Type B pancreatic cell (in vitro differentiated cells): ENCODE measurements around the gene ZFAND6. TPM values are rescaled to one million over a fixed set of nuclear protein-coding genes. Genes with fewer than 3 reads are reported as not detected.

Experiments
- DNase-seq: peaks from one replicate; pipeline ENCODE4 v3.0.0; 2021; ENCODE audit warnings: mixed read lengths; ENCODE audit not compliant: unreplicated experiment; ENCODE audit errors: extremely low spot score
- H3K27ac Mint-ChIP-seq: 2 replicates; pipeline ENCODE4 v1.8.0; 2021; ENCODE audit warnings: mild to moderate bottlenecking, mixed read lengths
- H3K27me3 Mint-ChIP-seq: 2 replicates; pipeline ENCODE4 v1.8.0; 2021; ENCODE audit warnings: mixed read lengths
- H3K36me3 Mint-ChIP-seq: 2 replicates; pipeline ENCODE4 v1.8.0; 2021; ENCODE audit warnings: mixed read lengths
- H3K4me1 Mint-ChIP-seq: one replicate; pipeline ENCODE4 v1.8.0; 2021; ENCODE audit warnings: mixed read lengths; ENCODE audit not compliant: unreplicated experiment
- H3K4me3 Mint-ChIP-seq: 2 replicates; pipeline ENCODE4 v1.8.0; 2021; ENCODE audit warnings: mild to moderate bottlenecking, mixed read lengths
- H3K9me3 Mint-ChIP-seq: 2 replicates; pipeline ENCODE4 v1.8.0; 2021; ENCODE audit warnings: mixed read lengths
- total RNA-seq: library from RNA; stranded (reverse); gene quantifications from 2 replicates; pipeline ENCODE4 v1.2.1, GENCODE V29; 2021; ENCODE audit warnings: low replicate concordance
- TF ChIP-seq, protein P1 (sequence below): fragments of 200-600 bp; sonication (generic); conservative IDR thresholded peaks from 2 replicates; pipeline ENCODE4 v1.5.0; 2021; ENCODE audit warnings: antibody characterized with exemption, mild to moderate bottlenecking

The ZFAND6 gene
- total RNA-seq, 1 donor from 2014 or later = 59.6 TPM

DNA sequence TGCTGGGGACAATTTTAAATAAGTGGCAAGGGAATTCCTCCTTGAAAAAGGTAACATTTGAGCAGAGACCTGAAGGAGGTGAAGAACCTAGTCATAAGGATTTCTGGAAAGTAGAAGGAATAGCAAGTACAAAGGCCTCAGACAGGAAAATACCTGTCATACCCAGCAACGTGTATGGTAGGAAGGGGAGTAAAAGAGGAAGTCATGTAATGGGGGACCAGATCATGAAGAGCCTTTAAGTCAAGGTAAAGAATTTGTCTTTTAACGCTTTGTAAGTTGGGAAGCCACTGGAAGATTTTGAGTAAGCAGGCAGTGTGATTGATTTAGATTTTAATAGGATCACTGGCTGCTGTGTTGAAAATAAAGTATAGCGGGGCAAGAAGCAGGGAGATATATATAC lies 49.9 kb downstream of the ZFAND6 start:
- Mint-ChIP-seq H3K27me3 (no peaks in the 10 kb centered on the region), H3K27ac (no peak overlapping the region), H3K4me1 (peaks cover 4% of the 10 kb centered on the region), H3K36me3 (peaks cover 6% of the 10 kb centered on the region), H3K4me3 (no peak overlapping the region), H3K9me3 (no peaks in the 10 kb centered on the region)
- DNase-seq = no peak
- TF ChIP-seq, protein P1, sequence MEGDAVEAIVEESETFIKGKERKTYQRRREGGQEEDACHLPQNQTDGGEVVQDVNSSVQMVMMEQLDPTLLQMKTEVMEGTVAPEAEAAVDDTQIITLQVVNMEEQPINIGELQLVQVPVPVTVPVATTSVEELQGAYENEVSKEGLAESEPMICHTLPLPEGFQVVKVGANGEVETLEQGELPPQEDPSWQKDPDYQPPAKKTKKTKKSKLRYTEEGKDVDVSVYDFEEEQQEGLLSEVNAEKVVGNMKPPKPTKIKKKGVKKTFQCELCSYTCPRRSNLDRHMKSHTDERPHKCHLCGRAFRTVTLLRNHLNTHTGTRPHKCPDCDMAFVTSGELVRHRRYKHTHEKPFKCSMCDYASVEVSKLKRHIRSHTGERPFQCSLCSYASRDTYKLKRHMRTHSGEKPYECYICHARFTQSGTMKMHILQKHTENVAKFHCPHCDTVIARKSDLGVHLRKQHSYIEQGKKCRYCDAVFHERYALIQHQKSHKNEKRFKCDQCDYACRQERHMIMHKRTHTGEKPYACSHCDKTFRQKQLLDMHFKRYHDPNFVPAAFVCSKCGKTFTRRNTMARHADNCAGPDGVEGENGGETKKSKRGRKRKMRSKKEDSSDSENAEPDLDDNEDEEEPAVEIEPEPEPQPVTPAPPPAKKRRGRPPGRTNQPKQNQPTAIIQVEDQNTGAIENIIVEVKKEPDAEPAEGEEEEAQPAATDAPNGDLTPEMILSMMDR = no peak

DNA sequence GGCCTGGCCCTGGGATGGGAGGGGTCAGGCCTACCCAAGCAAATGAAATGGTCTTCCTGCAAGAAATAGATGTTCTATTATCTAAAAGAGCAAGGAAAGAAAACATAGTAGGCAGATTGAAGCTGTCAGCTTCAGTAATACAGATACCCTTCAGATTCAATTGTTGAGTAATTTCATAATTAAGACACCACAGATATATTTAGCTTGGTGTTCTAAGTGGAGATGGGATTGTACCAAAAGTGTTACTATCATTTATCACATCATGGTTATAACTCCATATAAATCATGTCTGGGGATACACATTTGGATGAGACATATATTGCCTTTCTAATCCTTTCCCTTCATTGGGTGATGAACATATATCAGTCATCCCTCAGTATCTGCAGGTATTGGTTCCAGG lies 51.4 kb downstream of the ZFAND6 start:
- Mint-ChIP-seq H3K36me3 (peaks cover 4% of the 10 kb centered on the region), H3K4me3 (no peak overlapping the region), H3K4me1 (peaks cover 9% of the 10 kb centered on the region), H3K9me3 (no peaks in the 10 kb centered on the region), H3K27ac (no peak overlapping the region), H3K27me3 (no peaks in the 10 kb centered on the region)
- DNase-seq = no peak
- TF ChIP-seq, protein P1 = no peak

DNA sequence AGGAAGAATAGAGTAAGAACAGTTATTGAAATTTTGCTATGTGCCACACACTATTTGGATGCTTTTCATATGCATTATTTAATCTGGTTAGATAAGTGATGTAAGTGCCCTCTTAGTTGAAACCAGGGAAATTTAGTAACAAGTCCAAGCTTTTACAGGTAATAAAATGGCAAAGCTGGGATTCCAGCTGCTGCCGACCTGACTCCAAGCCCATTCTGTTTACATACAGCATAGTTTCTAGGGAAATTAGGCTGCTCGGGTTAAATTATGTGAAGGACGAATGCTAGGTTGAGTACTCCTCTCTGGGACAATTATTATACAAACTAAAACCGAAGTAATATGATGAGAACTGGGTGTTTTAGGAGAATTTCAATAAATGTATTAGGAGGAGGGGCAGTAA lies 54.6 kb downstream of the ZFAND6 start:
- Mint-ChIP-seq H3K9me3 (no peaks in the 10 kb centered on the region), H3K4me3 (no peak overlapping the region), H3K36me3 (no peaks in the 10 kb centered on the region), H3K27ac (no peak overlapping the region), H3K4me1 (peaks cover 9% of the 10 kb centered on the region), H3K27me3 (no peaks in the 10 kb centered on the region)
- no peak for DNase-seq
- TF ChIP-seq, protein P1 = no peak

DNA sequence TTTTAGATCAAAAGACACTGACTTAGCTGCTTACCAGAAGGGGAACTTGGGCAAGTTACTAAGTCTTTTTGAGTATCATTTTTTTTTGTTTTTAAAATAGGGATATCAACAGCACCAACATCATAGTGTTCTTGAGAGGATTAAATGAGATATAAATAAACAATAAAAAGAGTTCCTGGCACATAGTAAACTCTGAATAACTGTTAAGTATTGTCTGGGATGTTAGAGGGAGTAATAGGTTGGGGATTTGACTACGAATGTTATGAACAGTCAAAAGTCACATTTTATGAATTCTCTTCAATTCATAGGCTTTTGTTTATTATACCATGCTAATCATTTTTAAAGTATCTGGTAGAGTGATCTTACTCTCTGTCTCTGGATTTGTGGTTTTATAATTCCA lies 55.5 kb downstream of the ZFAND6 start:
- no peaks in the 10 kb centered on the region for H3K27me3 Mint-ChIP-seq
- peaks cover 9% of the 10 kb centered on the region for H3K4me1 Mint-ChIP-seq
- no peaks in the 10 kb centered on the region for H3K9me3 Mint-ChIP-seq
- no peaks in the 10 kb centered on the region for H3K36me3 Mint-ChIP-seq
- no peak overlapping the region for H3K4me3 Mint-ChIP-seq
- TF ChIP-seq, protein P1 = no peak
- no peak for DNase-seq
- H3K27ac Mint-ChIP-seq = no peak overlapping the region

DNA sequence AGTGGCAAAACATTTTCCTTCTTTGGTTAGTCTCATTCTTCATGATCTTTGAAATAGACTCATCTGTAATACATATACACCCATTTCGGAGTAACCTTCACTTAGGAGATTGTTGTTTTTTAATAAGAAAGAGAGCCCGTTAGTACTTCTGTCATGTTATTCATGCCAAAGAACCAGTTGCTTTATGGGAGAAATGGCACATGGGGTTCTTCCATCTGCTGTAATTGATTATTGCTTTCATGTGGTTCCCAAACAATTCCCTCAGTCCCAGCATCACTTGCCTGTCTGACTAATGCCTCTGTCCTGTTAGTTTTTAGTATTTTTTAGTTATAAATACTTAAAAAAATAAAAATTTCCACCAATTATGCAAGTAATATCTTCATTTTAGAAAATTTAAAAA lies 59.5 kb downstream of the ZFAND6 start:
- Mint-ChIP-seq H3K4me1 (peaks cover 4% of the 10 kb centered on the region), H3K36me3 (peaks cover 21% of the 10 kb centered on the region), H3K9me3 (no peaks in the 10 kb centered on the region), H3K4me3 (no peak overlapping the region), H3K27me3 (no peaks in the 10 kb centered on the region), H3K27ac (no peak overlapping the region)
- no peak for DNase-seq
- TF ChIP-seq, protein P1 = no peak

DNA sequence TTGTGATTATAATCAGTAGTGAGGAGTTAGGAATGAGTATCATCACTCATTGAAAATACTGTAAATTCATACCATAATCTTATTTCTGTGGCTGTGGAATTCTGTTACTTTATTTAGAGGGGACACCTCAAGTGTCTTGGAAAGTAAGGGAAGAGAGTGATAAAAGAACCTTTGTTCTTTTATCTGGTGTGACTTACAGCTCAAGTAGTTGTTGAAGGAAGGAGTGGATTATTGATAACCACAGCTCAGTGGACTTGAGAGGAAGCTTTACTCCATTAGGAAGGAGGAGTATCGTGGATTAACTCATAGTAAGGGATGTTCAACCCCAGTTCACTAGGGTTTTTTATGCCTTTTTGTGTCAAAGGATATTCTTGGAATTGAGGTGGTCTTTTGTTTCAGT lies 61.2 kb downstream of the ZFAND6 start:
- Mint-ChIP-seq H3K36me3 (peaks cover 23% of the 10 kb centered on the region), H3K27me3 (no peaks in the 10 kb centered on the region), H3K27ac (no peak overlapping the region), H3K4me3 (no peak overlapping the region), H3K9me3 (no peaks in the 10 kb centered on the region), H3K4me1 (no peaks in the 10 kb centered on the region)
- DNase-seq = no peak
- TF ChIP-seq, protein P1 = no peak
